Epithelial cell of esophagus (primary cell): ENCODE measurements around the gene CEP112.

Experiments
- DNase-seq: peaks from one replicate; pipeline ENCODE4 v3.0.0; 2010; ENCODE audit warnings: low read depth
- H3K4me3 ChIP-seq: 2 replicates; pipeline ENCODE4 v1.5.1; 2011; ENCODE audit warnings: mild to moderate bottlenecking, low read length, control low read depth
- TF ChIP-seq, protein P1 (sequence below): IDR thresholded peaks from 2 replicates; pipeline ENCODE4 v1.5.1; 2011; ENCODE audit warnings: low read depth, mild to moderate bottlenecking, low read length, control low read depth, inconsistent platforms; ENCODE audit not compliant: insufficient read depth; ENCODE audit errors: missing control alignments

Gene CEP112

GRCh38 chr17:65891231-65891735, 300.6 kb downstream of the CEP112 start:
- TF ChIP-seq, protein P1, sequence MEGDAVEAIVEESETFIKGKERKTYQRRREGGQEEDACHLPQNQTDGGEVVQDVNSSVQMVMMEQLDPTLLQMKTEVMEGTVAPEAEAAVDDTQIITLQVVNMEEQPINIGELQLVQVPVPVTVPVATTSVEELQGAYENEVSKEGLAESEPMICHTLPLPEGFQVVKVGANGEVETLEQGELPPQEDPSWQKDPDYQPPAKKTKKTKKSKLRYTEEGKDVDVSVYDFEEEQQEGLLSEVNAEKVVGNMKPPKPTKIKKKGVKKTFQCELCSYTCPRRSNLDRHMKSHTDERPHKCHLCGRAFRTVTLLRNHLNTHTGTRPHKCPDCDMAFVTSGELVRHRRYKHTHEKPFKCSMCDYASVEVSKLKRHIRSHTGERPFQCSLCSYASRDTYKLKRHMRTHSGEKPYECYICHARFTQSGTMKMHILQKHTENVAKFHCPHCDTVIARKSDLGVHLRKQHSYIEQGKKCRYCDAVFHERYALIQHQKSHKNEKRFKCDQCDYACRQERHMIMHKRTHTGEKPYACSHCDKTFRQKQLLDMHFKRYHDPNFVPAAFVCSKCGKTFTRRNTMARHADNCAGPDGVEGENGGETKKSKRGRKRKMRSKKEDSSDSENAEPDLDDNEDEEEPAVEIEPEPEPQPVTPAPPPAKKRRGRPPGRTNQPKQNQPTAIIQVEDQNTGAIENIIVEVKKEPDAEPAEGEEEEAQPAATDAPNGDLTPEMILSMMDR: no peak

GRCh38 chr17:65888649-65889048, 303.3 kb downstream of the CEP112 start:
- DNase-seq: no peak
- H3K4me3 ChIP-seq: no peak overlapping the region
- TF ChIP-seq, protein P1: no peak

More at GRCh38 chr17:65891231-65891735, 300.6 kb downstream of the CEP112 start:
- no peak for DNase-seq
- no peak overlapping the region for H3K4me3 ChIP-seq

DNA sequence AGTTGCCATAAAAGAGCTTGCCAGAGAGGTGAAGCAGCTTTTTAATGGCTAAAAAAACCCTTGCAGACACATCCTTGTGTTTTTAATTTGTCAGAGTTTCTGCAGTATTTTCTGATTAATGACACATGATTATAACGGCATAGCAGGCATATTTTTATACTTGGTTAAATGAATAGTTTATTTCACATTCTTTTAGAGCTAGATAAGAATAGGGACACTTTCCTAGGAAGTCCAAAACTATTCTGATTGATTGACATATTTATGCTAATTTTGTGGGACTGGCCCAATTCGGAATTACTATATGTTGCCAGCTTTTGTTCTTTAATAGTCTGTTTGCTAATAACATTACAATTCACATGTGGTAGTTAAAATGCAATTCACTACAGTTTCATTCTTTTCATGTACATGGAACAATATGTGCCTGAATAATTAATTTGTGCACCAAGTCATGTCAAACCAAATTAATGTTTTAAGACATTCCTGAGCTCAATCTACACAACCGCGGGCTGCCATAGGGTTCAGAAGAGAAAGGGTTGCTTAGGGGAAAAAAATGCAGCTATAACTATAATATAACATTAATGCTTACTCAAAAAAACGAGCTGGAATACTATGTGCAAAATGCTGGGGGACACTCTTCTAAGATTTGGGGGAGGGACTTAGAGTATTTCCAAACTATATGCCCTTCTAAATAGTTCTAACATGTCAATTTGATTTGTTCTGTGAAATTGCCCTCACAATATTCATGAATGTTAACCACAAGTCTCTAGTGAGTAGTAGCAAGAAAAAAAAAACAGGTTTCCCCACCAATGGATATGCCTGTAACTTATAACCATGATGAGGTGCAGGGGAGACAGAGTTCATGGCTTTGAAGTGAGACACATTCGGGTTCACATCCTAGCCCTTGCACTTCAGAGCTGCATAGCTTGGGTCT, 305.4 kb downstream of the CEP112 start:
- DNase-seq: no peak
- H3K4me3 ChIP-seq: no peak overlapping the region
- TF ChIP-seq, protein P1: no peak

DNA sequence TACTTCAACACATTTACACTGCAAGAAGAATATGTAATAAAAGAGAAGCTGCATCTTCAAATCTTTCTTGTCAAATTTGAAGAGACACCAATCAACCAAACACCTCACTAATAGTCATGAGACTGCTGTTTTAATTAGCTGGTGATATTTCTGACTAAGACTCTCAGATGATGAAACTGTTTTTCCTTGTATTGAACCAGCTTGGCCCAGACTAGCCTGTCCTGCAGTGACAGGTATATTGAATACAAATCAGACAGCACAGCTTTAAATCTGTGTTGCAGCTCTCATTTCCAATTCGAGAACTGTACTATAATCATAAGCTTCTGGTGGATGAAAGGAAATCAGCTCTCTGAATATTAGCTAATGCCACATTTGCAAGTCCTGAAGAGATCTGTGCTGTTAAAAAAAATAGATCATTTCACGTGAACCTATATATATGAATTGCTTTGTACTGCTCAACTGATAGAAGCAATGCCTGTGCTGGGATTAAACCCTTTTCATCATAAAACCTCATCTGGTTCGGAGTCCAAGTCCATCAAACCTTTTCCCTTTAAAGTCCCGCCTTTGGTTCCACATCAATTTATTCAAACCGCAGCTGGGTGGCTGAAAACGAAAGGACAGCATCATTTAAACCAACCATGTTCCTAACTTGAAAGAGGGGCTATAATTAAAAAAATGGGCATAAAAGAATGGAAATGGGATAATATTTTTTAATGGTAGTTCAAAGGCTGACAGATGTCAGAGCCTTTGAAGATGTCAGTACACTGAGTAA, 306.2 kb downstream of the CEP112 start:
- no peak overlapping the region for H3K4me3 ChIP-seq
- DNase-seq: peak; percentile 77

GRCh38 chr17:65876985-65877384, 314.9 kb downstream of the CEP112 start:
- no peak overlapping the region for H3K4me3 ChIP-seq

More for the DNA sequence above, 306.2 kb downstream of the CEP112 start:
- TF ChIP-seq, protein P1: no peak

DNA sequence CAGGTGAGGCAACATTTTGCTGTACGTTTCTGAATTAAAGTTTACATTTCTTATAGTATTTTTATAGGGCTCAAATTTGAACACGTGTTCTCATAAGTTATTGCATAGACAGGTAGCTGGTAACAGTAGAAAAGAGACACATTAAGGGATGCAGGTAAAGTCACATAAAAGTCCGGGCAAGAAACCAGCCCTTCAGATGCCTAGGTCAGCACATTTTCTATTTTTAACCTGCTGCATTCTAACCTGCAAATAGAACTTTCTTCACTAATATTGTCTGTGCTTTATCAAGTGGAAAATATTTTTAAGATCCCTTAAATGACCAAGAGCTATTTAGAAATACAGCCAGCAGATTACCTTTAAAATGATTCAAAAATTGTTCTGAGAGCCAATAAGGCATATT, 323.1 kb downstream of the CEP112 start:
- TF ChIP-seq, protein P1: no peak
- DNase-seq: no peak
- H3K4me3 ChIP-seq: no peak overlapping the region

More at GRCh38 chr17:65876985-65877384, 314.9 kb downstream of the CEP112 start:
- DNase-seq: no peak
- TF ChIP-seq, protein P1: no peak
